Pons (tissue), 1 donor: Measurements from ENCODE around the gene LRRC8E.
"Not testable (repeated sequence)": the region's sequence is repeated elsewhere in the genome, so short reads cannot be mapped to it uniquely, and the experiment has no call there.

Experiments used
- DNase-seq: peaks from one replicate; pipeline ENCODE4 v3.0.0-alpha.2; 2016; ENCODE audit warnings: low spot score

LRRC8E gene

GRCh38 chr19:7908742-7909461 lies 20.6 kb downstream of the LRRC8E start:
- no peak for DNase-seq

GRCh38 chr19:7909471-7910067 lies 21.3 kb downstream of the LRRC8E start:
- no peak for DNase-seq

GRCh38 chr19:7910321-7911161 lies 22.2 kb downstream of the LRRC8E start:
- no peak for DNase-seq

DNA sequence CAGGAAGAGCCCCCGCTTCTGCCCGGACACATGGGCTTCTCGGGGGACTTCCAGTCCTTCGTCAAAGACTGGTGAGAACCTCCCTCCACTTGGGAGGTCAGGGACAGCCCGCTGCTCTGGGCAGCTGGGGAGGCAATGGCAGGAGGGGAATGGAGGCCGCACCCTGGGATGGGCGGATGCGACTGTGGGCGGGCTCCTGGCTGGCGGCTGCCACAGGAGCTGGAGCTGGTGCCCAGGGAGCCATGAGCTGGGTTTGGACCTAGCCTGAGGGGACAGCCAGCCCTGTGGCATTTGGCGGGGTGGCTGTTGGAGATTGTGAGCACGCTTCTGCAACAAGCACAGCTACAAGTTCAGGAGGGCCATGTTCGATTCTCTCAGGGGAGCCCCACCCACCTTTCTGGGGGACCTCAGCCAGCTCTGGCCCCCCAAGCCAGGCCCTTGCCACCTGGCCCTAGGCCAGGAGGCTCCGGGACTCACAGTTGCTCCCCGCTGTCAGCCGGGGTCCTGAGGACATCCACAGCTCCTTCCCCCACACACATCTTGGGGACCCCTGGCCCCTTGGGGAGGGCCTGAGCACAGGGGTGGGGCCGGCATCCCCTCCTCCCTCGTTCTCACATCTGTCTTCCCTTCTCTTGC lies 23.3 kb downstream of the LRRC8E start:
- DNase-seq: no peak

- no peak for DNase-seq
Measured at GRCh38 chr19:7912144-7912696, 23.9 kb downstream of the LRRC8E start.

- no peak for DNase-seq
Measured at GRCh38 chr19:7912697-7913564, 24.6 kb downstream of the LRRC8E start.

GRCh38 chr19:7913652-7914051 lies 25.3 kb downstream of the LRRC8E start:
- DNase-seq: no peak

GRCh38 chr19:7914099-7914498 lies 25.8 kb downstream of the LRRC8E start:
- no peak for DNase-seq

- no peak for DNase-seq
Measured at GRCh38 chr19:7914598-7915045, 26.3 kb downstream of the LRRC8E start, which contains the start of gene TGFBR3L. Gene TGFBR3L (plus strand): TSS chr19:7914830.

DNA sequence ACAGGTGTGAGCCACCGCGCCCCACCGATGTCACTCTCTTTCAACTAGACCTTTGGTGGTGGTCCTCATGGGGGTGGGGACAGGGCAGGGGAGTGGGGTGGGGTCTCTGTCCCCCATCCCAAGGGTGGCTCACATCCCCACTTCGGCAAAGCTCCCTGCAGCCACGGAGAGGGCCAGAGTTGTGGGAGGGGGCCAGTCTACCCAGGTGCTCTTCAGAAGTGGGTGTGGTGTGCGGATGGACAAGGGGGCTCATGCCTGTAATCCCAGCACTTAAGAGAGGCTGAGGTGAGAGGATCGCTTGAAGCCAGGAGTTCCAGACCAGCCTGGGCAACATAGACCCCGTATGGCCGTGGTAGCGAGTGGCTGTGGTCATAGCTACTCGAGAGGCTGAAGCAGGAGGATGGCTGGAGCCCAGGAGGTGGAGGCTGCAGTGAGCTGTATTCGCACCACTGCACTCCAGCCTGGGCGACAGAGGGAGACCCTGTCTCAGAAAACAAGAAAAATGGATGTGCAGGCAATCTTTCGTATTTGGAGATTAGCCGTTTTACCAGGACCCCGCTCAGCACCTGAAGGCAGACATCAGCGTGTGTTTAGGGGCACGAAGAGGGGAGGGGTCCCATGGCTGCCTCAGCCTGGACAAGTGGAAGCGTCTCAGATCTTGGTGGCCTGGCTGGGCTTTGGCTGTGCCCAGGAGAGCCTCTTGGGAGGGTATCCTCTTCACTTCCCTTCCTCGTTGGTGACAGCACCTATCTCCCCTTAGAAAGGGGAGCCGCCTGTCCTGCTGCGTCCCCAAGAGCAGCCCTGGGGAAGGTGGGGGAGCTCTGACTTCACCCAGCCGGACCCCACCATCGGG lies 27.2 kb downstream of the LRRC8E start:
- DNase-seq: no peak

GRCh38 chr19:7916103-7916954 lies 28.0 kb downstream of the LRRC8E start:
- no peak for DNase-seq

- no peak for DNase-seq
Measured at GRCh38 chr19:7916955-7917266, 28.6 kb downstream of the LRRC8E start.

GRCh38 chr19:7917267-7918061 lies 29.2 kb downstream of the LRRC8E start:
- no peak for DNase-seq

DNA sequence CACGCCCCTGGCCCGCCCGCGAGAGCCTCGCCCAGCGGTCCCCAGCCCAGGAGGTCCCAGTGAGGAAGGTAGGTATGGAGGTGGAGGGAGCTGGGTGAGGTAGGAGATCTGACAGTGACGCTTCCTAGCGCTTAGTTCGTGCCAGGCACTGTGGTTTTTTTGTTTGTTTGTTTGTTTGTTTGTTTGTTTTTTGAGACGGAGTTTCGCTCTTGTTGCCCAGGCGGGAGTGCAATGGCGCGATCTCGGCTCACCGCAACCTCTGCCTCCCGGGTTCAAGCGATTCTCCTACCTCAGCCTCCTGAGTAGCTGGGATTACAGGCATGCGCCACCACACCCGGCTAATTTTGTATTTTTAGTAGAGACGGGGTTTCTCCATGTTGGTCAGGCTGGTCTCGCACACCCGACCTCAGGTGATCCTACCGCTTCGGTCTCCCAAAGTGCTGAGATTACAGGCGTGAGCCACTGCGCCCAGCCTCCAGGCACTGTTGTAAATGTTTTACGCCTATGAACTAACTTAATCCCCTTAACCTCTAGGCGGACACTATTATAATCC lies 29.8 kb downstream of the LRRC8E start:
- DNase-seq: not testable (repeated sequence)

- no peak for DNase-seq
Measured at GRCh38 chr19:7918615-7919421, 30.5 kb downstream of the LRRC8E start.

- peak; percentile 79 for DNase-seq
Measured at GRCh38 chr19:7919610-7920518, 31.6 kb downstream of the LRRC8E start, which contains the start of gene SNAPC2. Gene SNAPC2 (plus strand): TSS chr19:7920338. CDS start chr19:7920367, 29 bp downstream.
